ENCODE results near the gene CHKA.

CHKA gene

GRCh38 chr11:68057807-68058206, 63.4 kb downstream of the CHKA start:
- Mint-ChIP-seq H3K4me3 (no peak overlapping the region), H3K9me3 (no peaks in the 10 kb centered on the region), H3K4me1 (ENCODE audit: low read depth) (no peaks in the 10 kb centered on the region), H3K27ac (no peak overlapping the region), H3K36me3 (ENCODE audit: low read depth) (peaks cover 17% of the 10 kb centered on the region), H3K27me3 (ENCODE audit: low read depth) (no peaks in the 10 kb centered on the region)
- no peak for DNase-seq (ENCODE audit: low spot score)

GRCh38 chr11:68056317-68057285, 64.6 kb downstream of the CHKA start:
- H3K9me3 Mint-ChIP-seq, result no peaks in the 10 kb centered on the region
- no peak overlapping the region for H3K4me3 Mint-ChIP-seq
- H3K27ac Mint-ChIP-seq, result no peak overlapping the region
- H3K4me1 Mint-ChIP-seq (ENCODE audit: low read depth), result no peaks in the 10 kb centered on the region
- peaks cover 22% of the 10 kb centered on the region for H3K36me3 Mint-ChIP-seq (ENCODE audit: low read depth)
- no peaks in the 10 kb centered on the region for H3K27me3 Mint-ChIP-seq (ENCODE audit: low read depth)
- no peak for DNase-seq (ENCODE audit: low spot score)

- peaks cover 23% of the 10 kb centered on the region for H3K36me3 Mint-ChIP-seq (ENCODE audit: low read depth)
- no peaks in the 10 kb centered on the region for H3K27me3 Mint-ChIP-seq (ENCODE audit: low read depth)
- DNase-seq (ENCODE audit: low spot score), result no peak
- H3K4me1 Mint-ChIP-seq (ENCODE audit: low read depth), result no peaks in the 10 kb centered on the region
- no peak overlapping the region for H3K4me3 Mint-ChIP-seq
- H3K9me3 Mint-ChIP-seq, result no peaks in the 10 kb centered on the region
- no peak overlapping the region for H3K27ac Mint-ChIP-seq
Observed at GRCh38 chr11:68053981-68054812, 67.0 kb downstream of the CHKA start.

GRCh38 chr11:68053117-68053516, 68.1 kb downstream of the CHKA start:
- H3K27me3 Mint-ChIP-seq (ENCODE audit: low read depth), result no peaks in the 10 kb centered on the region
- H3K27ac Mint-ChIP-seq, result no peak overlapping the region
- DNase-seq (ENCODE audit: low spot score), result no peak
- no peaks in the 10 kb centered on the region for H3K4me1 Mint-ChIP-seq (ENCODE audit: low read depth)
- H3K4me3 Mint-ChIP-seq, result no peak overlapping the region
- H3K36me3 Mint-ChIP-seq (ENCODE audit: low read depth), result peaks cover 26% of the 10 kb centered on the region
- H3K9me3 Mint-ChIP-seq, result no peaks in the 10 kb centered on the region

GRCh38 chr11:68052137-68052873, 68.9 kb downstream of the CHKA start:
- Mint-ChIP-seq H3K4me3 (no peak overlapping the region), H3K4me1 (ENCODE audit: low read depth) (no peaks in the 10 kb centered on the region), H3K36me3 (ENCODE audit: low read depth) (peaks cover 29% of the 10 kb centered on the region), H3K27ac (no peak overlapping the region), H3K27me3 (ENCODE audit: low read depth) (no peaks in the 10 kb centered on the region), H3K9me3 (no peaks in the 10 kb centered on the region)
- no peak for DNase-seq (ENCODE audit: low spot score)

GRCh38 chr11:68051191-68052136, 69.7 kb downstream of the CHKA start:
- no peak for DNase-seq (ENCODE audit: low spot score)
- Mint-ChIP-seq H3K36me3 (ENCODE audit: low read depth) (peaks cover 31% of the 10 kb centered on the region), H3K4me3 (no peak overlapping the region), H3K27me3 (ENCODE audit: low read depth) (no peaks in the 10 kb centered on the region), H3K27ac (no peak overlapping the region), H3K9me3 (no peaks in the 10 kb centered on the region), H3K4me1 (ENCODE audit: low read depth) (no peaks in the 10 kb centered on the region)

GRCh38 chr11:68050371-68050841, 70.8 kb downstream of the CHKA start:
- DNase-seq (ENCODE audit: low spot score), result no peak
- Mint-ChIP-seq H3K9me3 (no peaks in the 10 kb centered on the region), H3K27ac (no peak overlapping the region), H3K4me3 (no peak overlapping the region), H3K36me3 (ENCODE audit: low read depth) (peaks cover 35% of the 10 kb centered on the region), H3K27me3 (ENCODE audit: low read depth) (no peaks in the 10 kb centered on the region), H3K4me1 (ENCODE audit: low read depth) (no peaks in the 10 kb centered on the region)

- no peak for DNase-seq (ENCODE audit: low spot score)
- Mint-ChIP-seq H3K27ac (no peak overlapping the region), H3K4me3 (no peak overlapping the region), H3K36me3 (ENCODE audit: low read depth) (peaks cover 35% of the 10 kb centered on the region), H3K27me3 (ENCODE audit: low read depth) (no peaks in the 10 kb centered on the region), H3K4me1 (ENCODE audit: low read depth) (no peaks in the 10 kb centered on the region), H3K9me3 (no peaks in the 10 kb centered on the region)
Observed at GRCh38 chr11:68049509-68050370, 71.4 kb downstream of the CHKA start.

- Mint-ChIP-seq H3K27ac (no peak overlapping the region), H3K4me3 (no peak overlapping the region)
Observed at GRCh38 chr11:68048681-68049508, 72.3 kb downstream of the CHKA start.

GRCh38 chr11:68047437-68048290, 73.5 kb downstream of the CHKA start:
- Mint-ChIP-seq H3K27ac (no peak overlapping the region), H3K4me1 (ENCODE audit: low read depth) (no peaks in the 10 kb centered on the region), H3K27me3 (ENCODE audit: low read depth) (no peaks in the 10 kb centered on the region), H3K4me3 (no peak overlapping the region), H3K36me3 (ENCODE audit: low read depth) (peaks cover 31% of the 10 kb centered on the region), H3K9me3 (no peaks in the 10 kb centered on the region)
- no peak for DNase-seq (ENCODE audit: low spot score)

More at GRCh38 chr11:68048681-68049508, 72.3 kb downstream of the CHKA start:
- no peaks in the 10 kb centered on the region for H3K9me3 Mint-ChIP-seq
- H3K27me3 Mint-ChIP-seq (ENCODE audit: low read depth), result no peaks in the 10 kb centered on the region
- peaks cover 39% of the 10 kb centered on the region for H3K36me3 Mint-ChIP-seq (ENCODE audit: low read depth)
- DNase-seq (ENCODE audit: low spot score), result no peak
- H3K4me1 Mint-ChIP-seq (ENCODE audit: low read depth), result no peaks in the 10 kb centered on the region

GRCh38 chr11:68044898-68045351, 76.3 kb downstream of the CHKA start:
- Mint-ChIP-seq H3K4me1 (ENCODE audit: low read depth) (peaks cover 3% of the 10 kb centered on the region), H3K27ac (no peak overlapping the region), H3K9me3 (no peaks in the 10 kb centered on the region), H3K27me3 (ENCODE audit: low read depth) (no peaks in the 10 kb centered on the region), H3K36me3 (ENCODE audit: low read depth) (peaks cover 21% of the 10 kb centered on the region), H3K4me3 (no peak overlapping the region)
- DNase-seq (ENCODE audit: low spot score), result no peak
